ENCODE measurements around the gene TAX1BP1.

Gene TAX1BP1

GRCh38 chr7:27863880-27864279 is 123.9 kb downstream of the TAX1BP1 start:
- Mint-ChIP-seq H3K9me3 (no peaks in the 10 kb centered on the region), H3K36me3 (ENCODE audit: low read depth) (no peaks in the 10 kb centered on the region)

GRCh38 chr7:27866256-27866655 is 126.3 kb downstream of the TAX1BP1 start:
- no peak overlapping the region for H3K27ac Mint-ChIP-seq
- H3K36me3 Mint-ChIP-seq (ENCODE audit: low read depth), result no peaks in the 10 kb centered on the region
- no peaks in the 10 kb centered on the region for H3K9me3 Mint-ChIP-seq
- peaks cover 4% of the 10 kb centered on the region for H3K27me3 Mint-ChIP-seq (ENCODE audit: low read depth)
- H3K4me3 Mint-ChIP-seq, result no peak overlapping the region
- no peaks in the 10 kb centered on the region for H3K4me1 Mint-ChIP-seq (ENCODE audit: low read depth)

More at GRCh38 chr7:27863880-27864279, 123.9 kb downstream of the TAX1BP1 start:
- H3K27me3 Mint-ChIP-seq (ENCODE audit: low read depth), result peaks cover 6% of the 10 kb centered on the region
- no peak overlapping the region for H3K4me3 Mint-ChIP-seq
- H3K27ac Mint-ChIP-seq, result no peak overlapping the region
- no peaks in the 10 kb centered on the region for H3K4me1 Mint-ChIP-seq (ENCODE audit: low read depth)

- Mint-ChIP-seq H3K36me3 (ENCODE audit: low read depth) (no peaks in the 10 kb centered on the region), H3K27me3 (ENCODE audit: low read depth) (no peaks in the 10 kb centered on the region), H3K4me3 (no peak overlapping the region), H3K4me1 (ENCODE audit: low read depth) (no peaks in the 10 kb centered on the region), H3K27ac (no peak overlapping the region), H3K9me3 (no peaks in the 10 kb centered on the region)
These were observed 127.1 kb downstream of the TAX1BP1 start for GRCh38 chr7:27866828-27867672.

- no peaks in the 10 kb centered on the region for H3K9me3 Mint-ChIP-seq
- H3K36me3 Mint-ChIP-seq (ENCODE audit: low read depth), result no peaks in the 10 kb centered on the region
- no peaks in the 10 kb centered on the region for H3K4me1 Mint-ChIP-seq (ENCODE audit: low read depth)
- H3K27ac Mint-ChIP-seq, result no peak overlapping the region
- no peak overlapping the region for H3K4me3 Mint-ChIP-seq
- H3K27me3 Mint-ChIP-seq (ENCODE audit: low read depth), result no peaks in the 10 kb centered on the region
These were observed 128.2 kb downstream of the TAX1BP1 start for GRCh38 chr7:27868131-27868550.

GRCh38 chr7:27869056-27869455 is 129.1 kb downstream of the TAX1BP1 start:
- no peak overlapping the region for H3K4me3 Mint-ChIP-seq
- H3K27me3 Mint-ChIP-seq (ENCODE audit: low read depth), result peaks cover 4% of the 10 kb centered on the region
- no peaks in the 10 kb centered on the region for H3K36me3 Mint-ChIP-seq (ENCODE audit: low read depth)
- no peaks in the 10 kb centered on the region for H3K4me1 Mint-ChIP-seq (ENCODE audit: low read depth)
- no peak overlapping the region for H3K27ac Mint-ChIP-seq
- H3K9me3 Mint-ChIP-seq, result no peaks in the 10 kb centered on the region

- H3K4me3 Mint-ChIP-seq, result no peak overlapping the region
- H3K27me3 Mint-ChIP-seq (ENCODE audit: low read depth), result peaks cover 4% of the 10 kb centered on the region
- H3K36me3 Mint-ChIP-seq (ENCODE audit: low read depth), result no peaks in the 10 kb centered on the region
- H3K4me1 Mint-ChIP-seq (ENCODE audit: low read depth), result no peaks in the 10 kb centered on the region
- H3K9me3 Mint-ChIP-seq, result no peaks in the 10 kb centered on the region
- H3K27ac Mint-ChIP-seq, result no peak overlapping the region
These were observed 130.6 kb downstream of the TAX1BP1 start for GRCh38 chr7:27870595-27870994.

GRCh38 chr7:27871086-27871485 is 131.1 kb downstream of the TAX1BP1 start:
- Mint-ChIP-seq H3K4me1 (ENCODE audit: low read depth) (no peaks in the 10 kb centered on the region), H3K27ac (no peak overlapping the region), H3K9me3 (no peaks in the 10 kb centered on the region), H3K36me3 (ENCODE audit: low read depth) (no peaks in the 10 kb centered on the region), H3K4me3 (no peak overlapping the region), H3K27me3 (ENCODE audit: low read depth) (peaks cover 4% of the 10 kb centered on the region)

- no peaks in the 10 kb centered on the region for H3K9me3 Mint-ChIP-seq
- H3K4me1 Mint-ChIP-seq (ENCODE audit: low read depth), result no peaks in the 10 kb centered on the region
These were observed 131.9 kb downstream of the TAX1BP1 start for GRCh38 chr7:27871866-27872265.

GRCh38 chr7:27872356-27873275 is 132.7 kb downstream of the TAX1BP1 start:
- H3K27ac Mint-ChIP-seq, result no peak overlapping the region
- peaks cover 4% of the 10 kb centered on the region for H3K27me3 Mint-ChIP-seq (ENCODE audit: low read depth)
- no peaks in the 10 kb centered on the region for H3K9me3 Mint-ChIP-seq
- H3K4me3 Mint-ChIP-seq, result no peak overlapping the region
- H3K36me3 Mint-ChIP-seq (ENCODE audit: low read depth), result no peaks in the 10 kb centered on the region
- H3K4me1 Mint-ChIP-seq (ENCODE audit: low read depth), result peaks cover 2% of the 10 kb centered on the region

More at GRCh38 chr7:27871866-27872265, 131.9 kb downstream of the TAX1BP1 start:
- peaks cover 4% of the 10 kb centered on the region for H3K27me3 Mint-ChIP-seq (ENCODE audit: low read depth)
- H3K27ac Mint-ChIP-seq, result no peak overlapping the region
- no peaks in the 10 kb centered on the region for H3K36me3 Mint-ChIP-seq (ENCODE audit: low read depth)
- no peak overlapping the region for H3K4me3 Mint-ChIP-seq

GRCh38 chr7:27873981-27874957 is 134.3 kb downstream of the TAX1BP1 start:
- H3K27me3 Mint-ChIP-seq (ENCODE audit: low read depth), result peaks cover 4% of the 10 kb centered on the region
- H3K36me3 Mint-ChIP-seq (ENCODE audit: low read depth), result no peaks in the 10 kb centered on the region
- H3K27ac Mint-ChIP-seq, result no peak overlapping the region
- no peaks in the 10 kb centered on the region for H3K9me3 Mint-ChIP-seq
- H3K4me3 Mint-ChIP-seq, result no peak overlapping the region
- H3K4me1 Mint-ChIP-seq (ENCODE audit: low read depth), result peaks cover 7% of the 10 kb centered on the region

- Mint-ChIP-seq H3K4me1 (ENCODE audit: low read depth) (peaks cover 7% of the 10 kb centered on the region), H3K36me3 (ENCODE audit: low read depth) (no peaks in the 10 kb centered on the region), H3K9me3 (no peaks in the 10 kb centered on the region), H3K4me3 (no peak overlapping the region), H3K27me3 (ENCODE audit: low read depth) (peaks cover 4% of the 10 kb centered on the region), H3K27ac (no peak overlapping the region)
These were observed 135.1 kb downstream of the TAX1BP1 start for GRCh38 chr7:27875061-27875460.

GRCh38 chr7:27875832-27876231 is 135.9 kb downstream of the TAX1BP1 start:
- no peak overlapping the region for H3K4me3 Mint-ChIP-seq
- no peak overlapping the region for H3K27ac Mint-ChIP-seq
- H3K4me1 Mint-ChIP-seq (ENCODE audit: low read depth), result peaks cover 7% of the 10 kb centered on the region
- no peaks in the 10 kb centered on the region for H3K36me3 Mint-ChIP-seq (ENCODE audit: low read depth)
- no peaks in the 10 kb centered on the region for H3K9me3 Mint-ChIP-seq
- peaks cover 4% of the 10 kb centered on the region for H3K27me3 Mint-ChIP-seq (ENCODE audit: low read depth)

- Mint-ChIP-seq H3K4me3 (no peak overlapping the region), H3K4me1 (ENCODE audit: low read depth) (peaks cover 7% of the 10 kb centered on the region), H3K9me3 (no peaks in the 10 kb centered on the region)
These were observed 136.8 kb downstream of the TAX1BP1 start for GRCh38 chr7:27876756-27877155.

More at GRCh38 chr7:27876756-27877155, 136.8 kb downstream of the TAX1BP1 start:
- no peaks in the 10 kb centered on the region for H3K36me3 Mint-ChIP-seq (ENCODE audit: low read depth)
- H3K27me3 Mint-ChIP-seq (ENCODE audit: low read depth), result peaks cover 4% of the 10 kb centered on the region
- H3K27ac Mint-ChIP-seq, result no peak overlapping the region

All from T-helper 1 cell treated with Interleukin-12 subunit alpha and Interleukin-12 subunit beta and Interleukin-4 antibody, amounts not matched to agents 30 μg/mL and 1 μg/mL, for 36 hours (primary cell).